ENCODE measurements around the gene LGALS3BP. TPM values are rescaled to one million over a fixed set of nuclear protein-coding genes. Genes with fewer than 3 reads are reported as not detected.

LGALS3BP gene
- total and polyA plus RNA-seq, 2 of the 13 experiments (the other 11 are each of a cell fraction or from before 2014, with no cell fraction given) = 137 to 332 TPM

- Histone ChIP-seq H3K4me1 (ENCODE audit: insufficient read depth, low read length) (peaks cover 67% of the 10 kb centered on the region), H2AFZ (ENCODE audit: low read length) (no peak overlapping the region), H3K79me2 (ENCODE audit: insufficient read depth, low read length) (peaks cover 8% of the 10 kb centered on the region), H3K9ac (ENCODE audit: insufficient read depth, low read depth, low read length) (peak overlapping the region; percentile 94), H3K36me3 (replicated peaks in 1 of 2; ENCODE audit: control insufficient read depth in 1 of 2, insufficient read depth in 2 of 2, low read length in 2 of 2) (no peaks in the 10 kb centered on the region; a peak in 1 of 5 replicates), H3K4me2 (ENCODE audit: low read depth, low read length) (peak overlapping the region; percentile 99), H3K9me3 (ENCODE audit: low read length) (no peaks in the 10 kb centered on the region), H3K27ac (ENCODE audit: extremely low read length, insufficient read depth, low read length) (no peak overlapping the region), H3K27me3 (ENCODE audit: control insufficient read depth in 1 of 2, insufficient read depth in 2 of 2, low read length in 2 of 2) (peaks cover 1 to 26% of the 10 kb centered on the region in 2 experiments; a peak in 4 of 5 replicates), H3K4me3 (replicated peaks in 1 of 3; ENCODE audit: insufficient read depth in 1 of 3, low read depth in 2 of 3, low read length in 3 of 3) (peak overlapping the region in 1 of 3 experiments; percentile 82; a peak in 3 of 6 replicates), H4K20me1 (ENCODE audit: insufficient read depth, low read length) (no peaks in the 10 kb centered on the region)
- ChIA-PET POLR2A (interaction anchor here (0.8 to 4.6 kb wide), 15 partner anchors 9 to 965 kb away, joined by 3 to 127 read pairs (median 16); partner anchors contain the start of genes CANT1, ENGASE and LGALS3BP), CTCF (ENCODE audit: low intra/inter-chr PET ratio, low total read pairs) (interaction anchor here (1.0 kb wide), 1 partner anchor 13 kb away, joined by 3 read pairs; no protein-coding TSS in a partner anchor)
- ATAC-seq = peak; percentile 11; the same call in 1 of the 3 replicates
- 0 out of 2 replicates have a peak, but pooled peaks have one; percentile 10 for TF ChIP-seq ZNF12 (CRISPR knock-in tag; IDR thresholded peaks at IDR 0.05)
- 0 out of 2 replicates have a peak, but pooled peaks have one; percentile 11 for TF ChIP-seq NFKB2 (CRISPR knock-in tag; IDR thresholded peaks at IDR 0.05; ENCODE audit: borderline replicate concordance)
- 0 out of 2 replicates have a peak, but pooled peaks have one; percentile 0 for TF ChIP-seq ZNF343 (CRISPR knock-in tag; IDR thresholded peaks at IDR 0.05)
- TF ChIP-seq, protein P1, sequence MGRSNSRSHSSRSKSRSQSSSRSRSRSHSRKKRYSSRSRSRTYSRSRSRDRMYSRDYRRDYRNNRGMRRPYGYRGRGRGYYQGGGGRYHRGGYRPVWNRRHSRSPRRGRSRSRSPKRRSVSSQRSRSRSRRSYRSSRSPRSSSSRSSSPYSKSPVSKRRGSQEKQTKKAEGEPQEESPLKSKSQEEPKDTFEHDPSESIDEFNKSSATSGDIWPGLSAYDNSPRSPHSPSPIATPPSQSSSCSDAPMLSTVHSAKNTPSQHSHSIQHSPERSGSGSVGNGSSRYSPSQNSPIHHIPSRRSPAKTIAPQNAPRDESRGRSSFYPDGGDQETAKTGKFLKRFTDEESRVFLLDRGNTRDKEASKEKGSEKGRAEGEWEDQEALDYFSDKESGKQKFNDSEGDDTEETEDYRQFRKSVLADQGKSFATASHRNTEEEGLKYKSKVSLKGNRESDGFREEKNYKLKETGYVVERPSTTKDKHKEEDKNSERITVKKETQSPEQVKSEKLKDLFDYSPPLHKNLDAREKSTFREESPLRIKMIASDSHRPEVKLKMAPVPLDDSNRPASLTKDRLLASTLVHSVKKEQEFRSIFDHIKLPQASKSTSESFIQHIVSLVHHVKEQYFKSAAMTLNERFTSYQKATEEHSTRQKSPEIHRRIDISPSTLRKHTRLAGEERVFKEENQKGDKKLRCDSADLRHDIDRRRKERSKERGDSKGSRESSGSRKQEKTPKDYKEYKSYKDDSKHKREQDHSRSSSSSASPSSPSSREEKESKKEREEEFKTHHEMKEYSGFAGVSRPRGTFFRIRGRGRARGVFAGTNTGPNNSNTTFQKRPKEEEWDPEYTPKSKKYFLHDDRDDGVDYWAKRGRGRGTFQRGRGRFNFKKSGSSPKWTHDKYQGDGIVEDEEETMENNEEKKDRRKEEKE (IDR thresholded peaks at IDR 0.05) = no peak
- TF ChIP-seq ZNF260 (CRISPR knock-in tag; IDR thresholded peaks at IDR 0.05; ENCODE audit: borderline replicate concordance, low read depth) = no peak
- TF ChIP-seq, protein P2, sequence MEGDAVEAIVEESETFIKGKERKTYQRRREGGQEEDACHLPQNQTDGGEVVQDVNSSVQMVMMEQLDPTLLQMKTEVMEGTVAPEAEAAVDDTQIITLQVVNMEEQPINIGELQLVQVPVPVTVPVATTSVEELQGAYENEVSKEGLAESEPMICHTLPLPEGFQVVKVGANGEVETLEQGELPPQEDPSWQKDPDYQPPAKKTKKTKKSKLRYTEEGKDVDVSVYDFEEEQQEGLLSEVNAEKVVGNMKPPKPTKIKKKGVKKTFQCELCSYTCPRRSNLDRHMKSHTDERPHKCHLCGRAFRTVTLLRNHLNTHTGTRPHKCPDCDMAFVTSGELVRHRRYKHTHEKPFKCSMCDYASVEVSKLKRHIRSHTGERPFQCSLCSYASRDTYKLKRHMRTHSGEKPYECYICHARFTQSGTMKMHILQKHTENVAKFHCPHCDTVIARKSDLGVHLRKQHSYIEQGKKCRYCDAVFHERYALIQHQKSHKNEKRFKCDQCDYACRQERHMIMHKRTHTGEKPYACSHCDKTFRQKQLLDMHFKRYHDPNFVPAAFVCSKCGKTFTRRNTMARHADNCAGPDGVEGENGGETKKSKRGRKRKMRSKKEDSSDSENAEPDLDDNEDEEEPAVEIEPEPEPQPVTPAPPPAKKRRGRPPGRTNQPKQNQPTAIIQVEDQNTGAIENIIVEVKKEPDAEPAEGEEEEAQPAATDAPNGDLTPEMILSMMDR (CRISPR knock-in tag; IDR thresholded peaks at IDR 0.05) = peak; percentile 55
- peak; percentile 29; the same call in 1 of the 2 replicates for TF ChIP-seq HOXA3 (CRISPR knock-in tag; IDR thresholded peaks at IDR 0.05)
- TF ChIP-seq, protein P3, sequence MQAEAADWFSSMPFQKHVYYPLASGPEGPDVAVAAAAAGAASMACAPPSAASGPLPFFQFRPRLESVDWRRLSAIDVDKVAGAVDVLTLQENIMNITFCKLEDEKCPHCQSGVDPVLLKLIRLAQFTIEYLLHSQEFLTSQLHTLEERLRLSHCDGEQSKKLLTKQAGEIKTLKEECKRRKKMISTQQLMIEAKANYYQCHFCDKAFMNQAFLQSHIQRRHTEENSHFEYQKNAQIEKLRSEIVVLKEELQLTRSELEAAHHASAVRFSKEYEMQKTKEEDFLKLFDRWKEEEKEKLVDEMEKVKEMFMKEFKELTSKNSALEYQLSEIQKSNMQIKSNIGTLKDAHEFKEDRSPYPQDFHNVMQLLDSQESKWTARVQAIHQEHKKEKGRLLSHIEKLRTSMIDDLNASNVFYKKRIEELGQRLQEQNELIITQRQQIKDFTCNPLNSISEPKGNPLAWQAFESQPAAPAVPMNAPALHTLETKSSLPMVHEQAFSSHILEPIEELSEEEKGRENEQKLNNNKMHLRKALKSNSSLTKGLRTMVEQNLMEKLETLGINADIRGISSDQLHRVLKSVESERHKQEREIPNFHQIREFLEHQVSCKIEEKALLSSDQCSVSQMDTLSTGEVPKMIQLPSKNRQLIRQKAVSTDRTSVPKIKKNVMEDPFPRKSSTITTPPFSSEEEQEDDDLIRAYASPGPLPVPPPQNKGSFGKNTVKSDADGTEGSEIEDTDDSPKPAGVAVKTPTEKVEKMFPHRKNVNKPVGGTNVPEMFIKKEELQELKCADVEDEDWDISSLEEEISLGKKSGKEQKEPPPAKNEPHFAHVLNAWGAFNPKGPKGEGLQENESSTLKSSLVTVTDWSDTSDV (CRISPR knock-in tag; IDR thresholded peaks at IDR 0.05) = 0 out of 2 replicates have a peak, but pooled peaks have one; percentile 26
- TF ChIP-seq MAF1 (CRISPR knock-in tag; IDR thresholded peaks at IDR 0.05; ENCODE audit: borderline replicate concordance) = 0 out of 2 replicates have a peak, but pooled peaks have one; percentile 16
- TF ChIP-seq ONECUT2 (CRISPR knock-in tag; IDR thresholded peaks at IDR 0.05) = 0 out of 2 replicates have a peak, but pooled peaks have one; percentile 28
- peak; percentile 13; the same call in 1 of the 2 replicates for TF ChIP-seq SMC3 (IDR thresholded peaks at IDR 0.05; ENCODE audit: low read length)
- WGBS (ENCODE audit: low lambda C conversion rate) = 68% methylated on average over 11 of the region's 17 CpGs
- no TSS peak for BruUV-seq (replicated peaks)
- in situ Hi-C loops (cut with HindIII; ENCODE audit: extremely low pct_ligation_motif_present, low pct_unique_long_range_greater_than_20kb) = no loop called here
- intact Hi-C loops (cut with micrococcal nuclease; ENCODE audit: unreplicated experiment) = loop anchor here (5.0 kb wide), 1 partner anchor 41 kb away; no protein-coding TSS in a partner anchor
- DNase-seq (ENCODE audit: low spot score) = peak; percentile 39
- FAIRE-seq = peak; percentile 60
These were observed 49.0 kb upstream of the LGALS3BP start for GRCh38 chr17:79028496-79029326.

All from HepG2 (cell line).